ENCODE data around the gene LPP.

- TF ChIP-seq POLR2A (IDR thresholded peaks at IDR 0.05) (no peak), CTCF (IDR thresholded peaks at IDR 0.05) (no peak), EP300 (IDR thresholded peaks at IDR 0.05) (no peak)
These were observed 253.4 kb downstream of the LPP start for GRCh38 chr3:188407158-188407880.

Measured in tibial nerve (tissue), 4 donors.